Thoracic aorta (tissue), 2 donors: Measurements from ENCODE around the gene TMEM63A. TPM values are rescaled to one million over a fixed set of nuclear protein-coding genes. Genes with fewer than 3 reads are reported as not detected.

Experiments
- ATAC-seq: fragments of 150-250 bp; one replicate; pipeline ENCODE4 v1.8.0; 2017; ENCODE audit warnings: low read depth; ENCODE audit not compliant: insufficient number of reproducible peaks, low FRiP score
- DNase-seq: peaks from one replicate; pipeline ENCODE4 v3.0.0-alpha.2; 2020; ENCODE audit warnings: low spot score
- H3K27ac ChIP-seq, 2 donors: fragments of 200-600 bp; sonication (generic); 1 replicate in 1 of 2; 2 replicates in 1 of 2; pipeline ENCODE4 v1.5.1; 2016; ENCODE audit warnings: mild to moderate bottlenecking in 2 of 2, moderate library complexity in 2 of 2
- H3K27me3 ChIP-seq: fragments of 200-600 bp; sonication (generic); replicated peaks from 2 replicates; pipeline ENCODE4 v1.6.0; 2016; ENCODE audit warnings: mild to moderate bottlenecking; ENCODE audit not compliant: insufficient read depth
- H3K36me3 ChIP-seq: fragments of 200-600 bp; sonication (generic); one replicate; pipeline ENCODE4 v1.5.1; 2016
- H3K4me1 ChIP-seq, 2 donors: fragments of 200-600 bp; sonication (generic); 1 replicate in 1 of 2; 2 replicates in 1 of 2; pipeline versions ENCODE4 v1.5.1 to v1.6.0; 2016; ENCODE audit warnings: low read depth in 2 of 2, mild to moderate bottlenecking in 1 of 2; ENCODE audit not compliant: control insufficient read depth in 1 of 2
- H3K4me3 ChIP-seq: fragments of 200-600 bp; sonication (generic); 2 replicates; pipeline ENCODE4 v1.5.1; 2016; ENCODE audit warnings: mild to moderate bottlenecking
- H3K9me3 ChIP-seq: fragments of 200-600 bp; sonication (generic); 2 replicates; pipeline ENCODE4 v1.5.1; 2016
- CTCF ChIP-seq: fragments of 200-600 bp; sonication (generic); IDR thresholded peaks from one replicate; pipeline ENCODE4 v1.5.1; 2019; ENCODE audit warnings: antibody characterized with exemption
- total RNA-seq, 2 donors: library from RNA; depleted of rRNA; stranded (reverse); fragments of >200 nt; gene quantifications; one replicate each; pipeline versions ENCODE4 v1.1.0 to v1.2.3, GENCODE V29; 2016

TMEM63A gene
- total RNA-seq, 2 donors from 2014 or later: 75.1 to 105 TPM

GRCh38 chr1:225874431-225874830 is 7.7 kb downstream of the TMEM63A start:
- Histone ChIP-seq H3K36me3 (peaks cover 42% of the 10 kb centered on the region), H3K4me1 (peaks cover 23 to 28% of the 10 kb centered on the region in 2 donors), H3K27me3 (no peaks in the 10 kb centered on the region), H3K4me3 (no peak overlapping the region), H3K9me3 (no peaks in the 10 kb centered on the region), H3K27ac (no peak overlapping the region)
- TF ChIP-seq CTCF: no peak
- DNase-seq (no peak), ATAC-seq (no peak)

GRCh38 chr1:225873281-225873850 is 8.8 kb downstream of the TMEM63A start:
- H3K4me3 ChIP-seq: no peak overlapping the region
- no peak overlapping the region for H3K27ac ChIP-seq
- ATAC-seq: no peak
- DNase-seq: no peak
- no peaks in the 10 kb centered on the region for H3K27me3 ChIP-seq
- peaks cover 12 to 17% of the 10 kb centered on the region in 2 donors for H3K4me1 ChIP-seq
- peaks cover 46% of the 10 kb centered on the region for H3K36me3 ChIP-seq
- no peak for TF ChIP-seq CTCF
- H3K9me3 ChIP-seq: no peaks in the 10 kb centered on the region

- Histone ChIP-seq H3K27me3 (no peaks in the 10 kb centered on the region), H3K9me3 (no peaks in the 10 kb centered on the region), H3K36me3 (peaks cover 55% of the 10 kb centered on the region), H3K4me1 (peaks cover 0 to 4% of the 10 kb centered on the region in 2 donors), H3K4me3 (no peak overlapping the region), H3K27ac (no peak overlapping the region)
- ATAC-seq (no peak), DNase-seq (no peak)
- TF ChIP-seq CTCF: no peak
Measured at GRCh38 chr1:225872075-225872430, 10.1 kb downstream of the TMEM63A start.

GRCh38 chr1:225871359-225872074 is 10.7 kb downstream of the TMEM63A start:
- Histone ChIP-seq H3K4me3 (no peak overlapping the region), H3K27ac (no peak overlapping the region), H3K36me3 (peaks cover 57% of the 10 kb centered on the region), H3K9me3 (no peaks in the 10 kb centered on the region), H3K27me3 (no peaks in the 10 kb centered on the region), H3K4me1 (peaks cover 0 to under 1% of the 10 kb centered on the region in 2 donors)
- TF ChIP-seq CTCF: no peak
- no peak for ATAC-seq
- DNase-seq: no peak

- peaks cover 64% of the 10 kb centered on the region for H3K36me3 ChIP-seq
- TF ChIP-seq CTCF: no peak
- H3K4me3 ChIP-seq: no peak overlapping the region
- H3K9me3 ChIP-seq: no peaks in the 10 kb centered on the region
- no peak overlapping the region for H3K27ac ChIP-seq
- DNase-seq (no peak), ATAC-seq (no peak)
- H3K27me3 ChIP-seq: no peaks in the 10 kb centered on the region
- H3K4me1 ChIP-seq: peaks cover 0 to 4% of the 10 kb centered on the region in 2 donors
Measured at GRCh38 chr1:225870911-225871310, 11.3 kb downstream of the TMEM63A start.
